NCI-H748 (cell line): Measurements from ENCODE around the gene ADAMTS6.
"Not testable (repeated sequence)": the region's sequence is repeated elsewhere in the genome, so short reads cannot be mapped to it uniquely, and the experiment has no call there.

ENCODE experiments used
- DNase-seq: peaks from one replicate; lab custom pipeline; 2025; ENCODE audit not compliant: unreplicated experiment; lab: John Stamatoyannopoulos, UW

ADAMTS6 gene

DNA sequence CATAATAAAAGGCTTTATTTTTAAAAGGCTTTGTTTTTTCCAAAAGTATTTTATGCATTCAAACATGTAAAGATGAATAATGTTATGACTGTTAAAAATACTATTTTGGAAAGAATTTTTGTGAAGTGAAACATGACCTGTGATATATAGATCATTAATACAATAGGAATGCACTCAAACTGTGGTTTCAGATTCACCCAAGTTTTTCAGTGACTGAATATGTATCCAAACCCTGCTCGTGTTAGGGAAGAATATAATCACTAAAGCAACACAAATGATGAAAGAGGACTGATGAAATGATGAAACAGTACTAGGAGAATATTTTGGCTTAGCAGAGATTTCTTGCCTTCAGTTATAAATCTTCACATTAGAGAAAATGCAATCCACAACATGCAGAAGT, 278.0 kb downstream of the ADAMTS6 start:
- DNase-seq: no peak

DNA sequence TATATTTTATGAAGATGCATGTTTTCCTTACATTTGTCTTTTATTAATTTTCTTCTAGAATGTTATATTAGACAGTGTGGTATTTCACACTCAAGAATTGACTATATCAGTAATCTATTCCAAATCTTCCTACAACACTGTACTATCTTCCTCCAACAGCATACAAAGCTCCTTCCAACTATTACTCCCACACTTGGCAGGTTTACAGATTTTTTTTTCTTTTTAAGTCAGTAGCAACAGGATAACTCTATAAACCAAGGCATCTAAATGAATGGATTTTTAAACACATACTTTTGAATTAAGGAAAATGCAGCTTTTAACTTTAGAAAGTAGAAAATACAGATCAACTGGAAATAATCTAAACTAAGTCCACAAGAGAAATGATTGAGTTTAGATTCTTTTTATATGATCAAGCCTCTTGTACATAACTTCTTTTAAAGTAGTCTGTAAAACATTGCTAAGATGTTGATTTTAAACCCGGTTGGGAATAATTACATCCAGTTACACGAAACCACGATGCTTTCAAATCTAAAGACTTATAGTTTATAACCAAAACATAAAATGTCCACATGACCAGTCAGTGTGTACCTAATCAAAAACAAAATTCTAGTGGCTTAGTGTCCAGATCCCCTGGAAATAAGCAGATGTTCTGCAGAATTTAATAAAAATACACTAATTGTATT, 281.6 kb downstream of the ADAMTS6 start:
- DNase-seq: no peak

DNA sequence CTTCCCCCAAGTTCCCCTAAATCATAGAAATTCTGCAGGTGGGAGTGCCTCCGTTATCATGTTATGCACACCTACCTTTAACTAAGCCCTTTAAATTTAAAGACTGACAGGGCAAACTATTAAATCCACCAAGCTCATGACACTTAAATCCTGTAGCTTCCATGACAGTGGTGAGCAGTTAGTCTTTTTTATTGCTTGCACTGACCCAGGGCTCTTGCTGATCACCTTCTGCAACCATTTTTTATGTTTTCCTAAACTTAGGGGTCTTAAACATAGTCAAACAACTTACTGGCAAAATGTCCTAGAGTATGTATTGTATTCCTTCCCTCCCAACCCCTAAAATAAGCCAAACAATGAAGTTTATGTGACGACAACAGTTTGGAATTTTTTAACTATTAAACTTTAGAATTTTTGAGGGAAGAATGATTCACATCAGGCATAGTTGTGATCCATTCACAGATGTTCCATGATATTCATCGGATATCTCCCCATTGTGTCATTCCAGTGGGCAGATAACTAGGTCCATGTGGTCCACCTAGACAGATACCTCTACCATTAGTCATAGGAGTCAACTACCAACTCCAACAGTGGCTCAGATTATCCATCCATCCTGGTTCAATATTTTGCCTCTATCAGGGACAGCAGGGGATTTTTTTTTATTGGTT, 283.1 kb downstream of the ADAMTS6 start:
- DNase-seq: no peak

DNA sequence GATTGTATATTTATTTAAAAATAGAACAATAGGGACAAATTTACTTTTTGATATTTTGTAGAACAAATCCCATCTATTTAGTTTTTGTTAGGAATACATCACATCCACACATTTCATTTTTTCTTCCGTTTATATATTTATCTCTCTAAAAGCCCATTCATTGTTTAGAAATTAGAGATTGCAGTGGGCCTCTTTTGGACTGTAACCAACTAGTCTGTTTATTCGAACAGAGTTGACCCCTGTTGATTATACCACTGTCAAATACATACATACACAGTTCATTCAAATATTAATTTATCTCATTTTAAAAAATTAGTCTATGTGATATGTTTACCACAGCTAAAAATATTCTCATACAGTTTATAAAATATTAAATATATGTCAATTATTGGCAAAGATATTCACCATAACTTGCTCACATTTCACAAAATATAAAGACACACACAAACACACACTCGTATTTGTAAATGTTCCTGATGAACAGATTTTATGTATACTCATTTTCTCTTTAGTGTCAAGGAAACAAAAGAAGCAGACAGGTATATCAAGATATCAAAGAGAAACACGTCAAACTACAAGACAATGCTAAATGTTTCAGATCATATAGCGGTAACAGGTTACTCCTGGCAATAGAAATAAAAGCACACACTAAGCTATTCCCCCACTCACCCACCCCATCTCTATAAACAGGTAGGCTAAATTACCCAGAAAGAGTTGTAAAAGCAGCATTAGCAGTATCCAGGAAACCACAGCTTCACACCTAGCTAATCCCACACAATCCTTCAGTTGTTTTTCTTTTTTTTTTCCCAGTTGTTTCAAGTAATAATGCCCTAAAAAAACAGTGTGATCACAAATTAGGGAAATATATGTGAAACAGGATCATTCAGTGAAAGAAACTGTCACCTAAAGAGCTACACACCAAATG, 283.9 kb downstream of the ADAMTS6 start:
- peak; percentile 20 for DNase-seq

DNA sequence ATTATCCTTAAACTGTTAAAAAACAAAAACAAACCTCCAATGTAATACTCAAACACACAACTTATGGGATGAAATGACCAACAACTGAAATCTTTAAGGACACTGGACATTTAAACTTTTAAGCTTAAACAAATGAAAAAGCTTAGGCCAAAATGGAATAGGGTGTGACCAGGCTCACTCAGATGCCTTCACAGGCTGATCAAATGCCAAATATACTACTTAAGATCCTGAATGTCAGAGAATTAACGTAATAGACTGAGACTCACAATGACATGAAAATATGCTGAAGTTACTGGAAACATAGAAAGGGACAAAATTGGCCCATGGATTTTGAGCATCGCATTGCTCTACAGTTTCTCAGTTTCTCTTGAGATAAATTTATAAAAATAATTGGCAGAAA, 286.8 kb downstream of the ADAMTS6 start:
- no peak for DNase-seq

DNA sequence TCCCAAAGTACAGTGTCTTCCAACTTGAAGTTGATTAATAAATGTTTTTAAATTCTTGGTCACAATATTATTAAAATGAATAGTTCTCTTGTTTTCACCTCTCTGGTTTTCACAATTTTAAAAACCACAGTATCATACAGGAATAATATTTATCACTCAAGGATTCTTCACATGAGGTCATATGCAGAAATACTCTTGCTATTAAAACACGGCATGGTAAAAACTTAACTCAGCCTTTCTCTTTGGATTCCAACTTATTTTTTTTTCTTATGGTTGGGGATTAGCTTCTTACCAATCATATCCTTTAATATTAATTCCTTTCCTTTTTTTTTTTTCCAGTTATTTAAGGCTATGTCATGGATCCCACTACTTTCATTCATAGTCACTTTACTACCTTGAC, 289.4 kb downstream of the ADAMTS6 start:
- no peak for DNase-seq

DNA sequence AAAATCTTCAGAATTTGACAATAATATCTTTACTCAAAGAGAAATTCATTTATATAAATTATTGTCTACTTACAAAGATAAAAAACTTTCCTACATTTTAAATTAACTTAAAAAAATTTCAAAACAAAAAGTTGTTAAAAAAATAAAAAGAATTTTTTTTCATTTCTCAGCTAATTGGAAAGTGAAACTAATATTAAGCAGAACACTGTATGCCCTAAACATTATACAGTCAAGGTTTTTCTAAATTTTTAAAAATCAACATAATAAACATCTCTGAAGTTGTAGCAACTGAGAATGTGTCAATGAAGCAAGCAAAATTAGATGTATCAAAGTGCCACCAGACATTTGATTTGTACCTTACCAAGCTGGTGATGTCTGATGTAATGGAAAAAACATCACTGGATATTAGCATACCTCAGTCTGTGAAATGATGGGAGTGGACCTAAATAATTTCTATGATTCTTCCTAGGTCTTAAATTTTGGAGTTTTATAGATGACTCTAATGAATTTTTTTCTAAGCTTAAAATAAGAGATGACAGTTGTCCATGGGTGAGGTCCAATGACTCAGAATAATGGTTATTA, 290.1 kb downstream of the ADAMTS6 start:
- no peak for DNase-seq

DNA sequence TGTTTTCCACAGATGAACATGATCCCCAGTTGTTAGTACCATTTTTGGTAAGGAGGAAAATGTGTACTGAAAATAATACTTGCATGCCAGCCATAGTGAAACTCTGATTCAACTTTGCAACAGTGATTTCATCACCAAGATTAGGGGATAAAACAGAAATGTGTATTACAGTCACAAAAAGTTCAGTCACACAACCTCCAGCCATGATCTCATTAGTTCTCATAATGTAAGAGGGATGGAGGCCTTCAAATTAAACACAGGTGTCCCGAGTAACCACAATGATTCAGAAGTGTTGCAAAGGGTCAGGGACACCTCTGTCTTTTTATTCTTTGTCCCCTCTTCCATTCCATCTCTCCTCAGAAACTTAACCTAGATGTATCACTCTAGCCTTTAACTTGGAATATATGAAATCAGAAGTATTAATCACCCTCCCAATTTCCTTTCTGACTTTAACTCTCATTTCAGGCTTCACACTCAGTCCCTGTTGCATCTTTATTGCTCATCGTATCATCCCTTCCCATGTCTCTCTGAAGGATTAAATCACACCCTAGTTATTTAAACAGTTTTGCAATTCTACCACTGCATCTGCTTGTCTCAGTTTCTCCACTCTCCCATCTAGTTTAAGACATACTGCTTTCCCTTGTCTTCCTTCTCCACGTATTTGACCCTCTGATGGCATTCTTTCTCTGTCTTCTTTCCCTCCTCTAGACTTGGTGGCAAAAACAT, 291.2 kb downstream of the ADAMTS6 start:
- no peak for DNase-seq

DNA sequence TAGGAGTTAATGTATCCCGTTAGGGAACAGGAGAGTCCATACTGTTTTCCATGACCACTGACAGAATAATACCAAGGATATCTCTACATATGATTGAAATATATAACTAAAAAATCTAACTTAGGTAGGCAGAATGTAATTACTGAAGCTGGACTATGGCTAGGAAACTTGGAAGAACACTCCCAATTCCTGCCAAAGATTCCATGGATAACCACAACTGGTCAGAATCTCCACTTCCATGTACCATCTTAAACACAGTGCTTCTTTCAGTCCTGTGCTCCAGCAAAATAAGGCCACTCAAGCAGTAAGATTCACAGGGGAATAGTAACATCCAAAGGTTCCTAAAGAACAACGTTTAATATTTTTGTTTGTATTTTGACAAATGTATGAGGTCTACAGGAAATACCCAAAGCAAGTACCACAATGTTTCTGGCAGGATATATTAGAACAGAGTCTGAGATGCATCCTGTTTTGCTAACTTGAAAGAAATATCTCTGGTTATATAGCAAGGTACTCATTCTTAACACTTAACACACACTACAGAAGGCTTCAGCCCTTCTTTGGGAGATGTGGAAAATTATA, 295.0 kb downstream of the ADAMTS6 start:
- no peak for DNase-seq

DNA sequence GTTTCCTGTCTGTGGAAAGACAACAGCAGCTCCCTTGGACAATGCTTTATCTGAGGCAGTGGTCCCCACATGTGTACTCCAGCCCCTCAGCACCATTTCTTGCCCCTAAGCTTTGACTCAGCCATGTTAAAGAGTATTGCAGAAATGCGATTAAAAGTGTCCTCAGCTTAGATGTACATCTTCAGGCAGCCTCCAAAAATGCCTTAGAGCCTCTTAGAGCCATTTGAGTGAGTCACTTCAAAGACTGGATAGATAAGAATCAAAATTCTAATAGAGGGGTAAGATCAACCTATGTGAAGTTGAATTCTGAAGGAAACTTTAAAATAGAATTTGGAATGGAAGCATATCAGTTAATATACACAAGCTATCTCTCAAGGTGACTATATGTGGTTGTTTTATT, 296.3 kb downstream of the ADAMTS6 start:
- no peak for DNase-seq

DNA sequence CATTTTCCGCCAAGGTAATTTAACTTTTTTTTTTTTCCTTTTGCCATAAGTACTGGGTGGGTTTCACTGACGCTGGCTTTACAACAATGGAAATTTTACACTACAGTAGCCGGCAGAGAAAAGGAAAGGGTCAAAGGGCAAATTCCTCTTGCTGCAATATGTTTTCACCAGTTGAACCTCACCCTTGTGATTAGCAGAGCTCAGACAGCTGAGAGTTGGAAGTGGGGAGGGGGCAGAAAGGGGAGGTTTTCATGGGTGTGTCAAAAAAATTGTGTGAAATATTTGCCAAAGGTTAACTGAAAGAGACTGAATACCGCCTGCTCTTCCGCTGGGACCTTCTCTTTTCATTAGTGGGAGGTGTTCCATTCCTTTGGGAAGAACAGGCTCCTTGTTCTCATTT, 296.9 kb downstream of the ADAMTS6 start:
- DNase-seq: peak; percentile 56

DNA sequence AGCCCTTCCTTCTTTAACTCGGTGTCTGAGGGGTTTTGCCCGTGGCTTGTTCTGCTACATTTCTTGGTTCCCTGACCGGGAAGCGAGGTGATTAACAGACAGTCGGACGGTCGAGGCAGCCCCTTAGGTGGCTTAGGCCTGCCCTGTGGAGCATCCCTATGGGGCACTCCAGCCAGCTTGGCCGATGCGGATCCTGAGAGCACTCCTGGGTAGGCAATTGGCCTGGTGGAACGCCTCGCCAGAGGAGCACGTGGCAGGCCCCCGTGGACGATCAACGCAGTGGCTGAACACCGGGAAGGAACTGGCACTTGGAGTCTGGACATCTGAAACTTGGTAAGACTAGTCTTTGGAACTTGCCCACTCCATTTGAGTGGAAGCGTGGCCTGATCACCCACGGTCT, 307.5 kb downstream of the ADAMTS6 start:
- not testable (repeated sequence) for DNase-seq

DNA sequence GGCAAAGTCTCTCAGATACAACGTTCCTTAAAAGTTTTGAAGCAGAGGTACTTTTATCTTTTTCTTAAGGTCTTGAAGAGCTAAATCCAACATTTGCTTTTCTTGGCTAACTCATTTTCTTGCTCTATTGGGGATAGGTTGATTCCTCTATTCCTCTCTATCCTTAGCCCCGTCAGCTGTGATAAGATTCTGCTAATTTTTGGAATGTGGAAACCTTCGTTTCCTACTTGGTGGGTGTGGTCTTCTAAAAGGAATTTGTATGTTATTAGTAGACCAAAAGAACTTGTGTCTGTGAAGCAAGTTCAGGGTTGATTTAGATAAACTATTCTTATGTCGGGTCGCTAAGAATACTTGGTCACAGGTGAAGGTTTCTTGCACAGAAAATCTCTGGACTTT, 308.6 kb downstream of the ADAMTS6 start:
- DNase-seq: no peak

DNA sequence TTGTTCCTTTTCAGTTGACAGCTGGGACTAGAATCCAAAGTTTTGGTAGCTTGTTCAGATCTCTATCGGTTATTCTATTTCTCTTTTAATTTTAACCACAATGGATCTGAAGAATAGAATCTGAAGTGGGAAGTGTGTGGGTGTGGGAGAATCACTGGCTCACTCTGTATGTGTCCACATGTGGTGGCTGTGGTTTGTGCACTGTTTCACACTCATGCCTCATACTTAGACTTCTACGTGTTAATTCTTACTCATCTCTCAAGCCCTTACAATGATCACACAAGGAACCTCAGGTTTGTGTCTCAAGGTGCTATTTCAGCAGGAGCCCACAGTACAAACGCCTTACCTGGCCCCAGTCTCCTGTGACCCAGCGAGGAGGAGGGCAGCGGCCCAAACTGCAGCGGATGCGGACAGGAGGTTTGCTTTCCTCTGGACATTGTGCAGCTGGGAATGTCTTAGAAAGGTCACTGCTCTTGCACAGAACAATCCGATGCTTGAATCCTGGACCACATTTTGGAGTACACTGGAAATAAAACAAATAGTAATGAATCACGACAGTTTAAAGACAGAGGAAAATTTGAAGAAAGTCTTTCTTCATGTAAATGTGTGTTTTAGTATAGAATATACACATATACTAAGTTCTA, 309.1 kb downstream of the ADAMTS6 start:
- no peak for DNase-seq

DNA sequence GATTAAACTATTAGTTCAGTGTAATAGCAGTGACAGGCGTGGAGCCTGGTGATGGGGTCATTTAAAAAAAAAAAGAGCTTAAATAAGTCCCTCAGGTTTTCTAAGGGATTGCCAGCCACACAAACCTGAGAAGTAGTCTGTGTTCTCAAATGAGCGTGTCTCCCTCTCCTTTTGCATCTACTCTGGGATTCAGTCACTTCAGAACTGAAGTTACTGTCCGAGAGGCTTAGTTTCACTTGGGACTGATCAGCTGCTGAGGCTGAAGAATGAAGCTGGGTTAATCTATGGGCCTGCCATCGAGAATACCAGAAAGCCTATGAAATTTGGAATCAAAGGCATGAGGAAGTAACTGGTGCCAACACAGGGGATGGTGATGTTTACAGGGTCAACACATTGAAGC, 310.1 kb downstream of the ADAMTS6 start:
- DNase-seq: no peak

DNA sequence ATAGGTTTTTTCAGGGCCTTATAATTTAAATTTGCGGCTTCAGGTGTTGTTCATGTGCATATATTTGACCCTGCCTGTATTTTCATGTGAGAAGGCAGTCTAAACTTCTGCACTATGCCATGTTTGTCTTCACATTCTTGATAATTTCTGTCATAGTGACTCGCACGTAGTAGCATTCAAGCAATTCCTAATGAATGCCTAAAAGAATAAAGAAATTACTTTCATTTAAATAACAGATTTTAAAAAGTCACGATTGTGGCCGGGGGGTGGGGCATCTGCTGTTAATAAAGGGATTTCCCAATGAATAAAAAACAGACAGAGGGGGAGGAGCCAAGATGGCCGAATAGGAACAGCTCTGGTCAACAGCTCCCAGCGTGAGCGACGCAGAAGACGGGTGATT, 318.0 kb downstream of the ADAMTS6 start:
- DNase-seq: no peak

DNA sequence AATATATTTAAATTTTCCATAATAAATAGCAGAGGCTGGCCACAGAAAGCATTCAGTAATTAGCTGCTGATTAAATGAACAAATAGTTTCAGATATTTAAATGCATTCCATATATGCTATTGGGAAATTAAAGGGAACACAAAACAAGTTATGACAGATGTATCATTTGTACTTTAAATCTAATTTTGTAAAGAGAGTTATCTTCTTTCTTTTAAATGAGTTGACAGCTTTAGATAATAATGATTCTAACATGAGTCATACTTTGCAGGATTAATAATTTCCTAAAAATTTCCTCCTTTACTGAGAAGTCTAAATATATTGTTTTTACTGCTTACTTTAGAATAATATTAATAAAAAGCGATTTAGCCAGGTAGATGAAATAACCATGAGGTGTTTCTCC, 320.1 kb downstream of the ADAMTS6 start:
- no peak for DNase-seq

DNA sequence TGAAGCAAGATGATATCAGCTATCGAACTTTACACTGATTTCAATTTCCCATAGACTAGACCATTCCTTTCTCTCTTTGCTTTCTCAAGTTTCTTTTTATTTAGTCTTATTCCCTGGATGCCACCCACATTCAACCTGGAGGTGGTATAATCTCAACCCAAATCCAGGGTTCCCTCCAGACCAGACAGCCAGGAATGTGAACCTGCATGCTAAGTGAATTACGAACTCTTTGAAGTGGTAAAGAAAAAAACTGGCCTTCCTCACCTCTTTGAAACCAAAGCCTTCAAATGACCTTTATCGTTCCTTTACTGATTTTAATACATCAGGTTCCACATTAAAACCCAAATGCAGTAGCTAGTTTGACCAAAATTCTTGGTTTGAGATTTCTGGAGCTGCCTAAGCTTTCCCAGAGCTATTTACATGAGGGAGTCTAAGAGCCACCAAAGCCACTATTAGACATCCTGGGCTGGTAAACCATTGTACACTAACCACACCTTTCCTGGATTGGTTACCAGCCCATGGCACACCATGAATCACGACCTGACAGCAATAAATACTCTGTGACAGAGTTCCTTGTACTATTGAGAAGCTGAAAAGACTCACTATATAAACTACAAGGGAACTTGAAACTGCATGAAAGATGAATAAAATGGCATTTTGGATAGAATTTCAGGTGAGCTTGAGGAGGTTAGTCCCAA, 323.7 kb downstream of the ADAMTS6 start:
- DNase-seq: no peak

DNA sequence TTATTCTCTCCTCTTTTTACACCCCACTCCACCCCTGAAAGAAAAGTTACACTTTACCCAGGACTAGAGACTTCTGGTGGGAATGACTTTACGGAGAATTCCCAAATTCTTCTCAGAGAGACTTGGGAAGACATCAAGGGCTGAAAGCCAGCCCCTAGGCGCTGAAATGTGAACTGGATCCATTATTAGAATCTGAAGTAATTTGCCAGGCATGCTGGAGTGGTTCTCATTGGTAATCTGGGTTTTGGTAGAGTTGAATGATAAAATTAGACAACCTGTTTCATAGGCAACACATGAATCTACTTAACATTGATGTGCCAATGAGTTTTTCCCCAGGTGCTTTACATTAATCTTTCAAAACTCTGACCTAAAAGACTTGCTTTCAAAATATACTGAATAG, 324.8 kb downstream of the ADAMTS6 start:
- no peak for DNase-seq
